Smooth muscle cell of the brain vasculature (primary cell): ENCODE measurements around the gene PRSS36.
"Not testable (repeated sequence)": the region's sequence is repeated elsewhere in the genome, so short reads cannot be mapped to it uniquely, and the experiment has no call there.

Experiments
- DNase-seq: peaks from one replicate; pipeline ENCODE4 v3.0.0-alpha.2; 2012; ENCODE audit warnings: low read depth, low spot score

Gene PRSS36

DNA sequence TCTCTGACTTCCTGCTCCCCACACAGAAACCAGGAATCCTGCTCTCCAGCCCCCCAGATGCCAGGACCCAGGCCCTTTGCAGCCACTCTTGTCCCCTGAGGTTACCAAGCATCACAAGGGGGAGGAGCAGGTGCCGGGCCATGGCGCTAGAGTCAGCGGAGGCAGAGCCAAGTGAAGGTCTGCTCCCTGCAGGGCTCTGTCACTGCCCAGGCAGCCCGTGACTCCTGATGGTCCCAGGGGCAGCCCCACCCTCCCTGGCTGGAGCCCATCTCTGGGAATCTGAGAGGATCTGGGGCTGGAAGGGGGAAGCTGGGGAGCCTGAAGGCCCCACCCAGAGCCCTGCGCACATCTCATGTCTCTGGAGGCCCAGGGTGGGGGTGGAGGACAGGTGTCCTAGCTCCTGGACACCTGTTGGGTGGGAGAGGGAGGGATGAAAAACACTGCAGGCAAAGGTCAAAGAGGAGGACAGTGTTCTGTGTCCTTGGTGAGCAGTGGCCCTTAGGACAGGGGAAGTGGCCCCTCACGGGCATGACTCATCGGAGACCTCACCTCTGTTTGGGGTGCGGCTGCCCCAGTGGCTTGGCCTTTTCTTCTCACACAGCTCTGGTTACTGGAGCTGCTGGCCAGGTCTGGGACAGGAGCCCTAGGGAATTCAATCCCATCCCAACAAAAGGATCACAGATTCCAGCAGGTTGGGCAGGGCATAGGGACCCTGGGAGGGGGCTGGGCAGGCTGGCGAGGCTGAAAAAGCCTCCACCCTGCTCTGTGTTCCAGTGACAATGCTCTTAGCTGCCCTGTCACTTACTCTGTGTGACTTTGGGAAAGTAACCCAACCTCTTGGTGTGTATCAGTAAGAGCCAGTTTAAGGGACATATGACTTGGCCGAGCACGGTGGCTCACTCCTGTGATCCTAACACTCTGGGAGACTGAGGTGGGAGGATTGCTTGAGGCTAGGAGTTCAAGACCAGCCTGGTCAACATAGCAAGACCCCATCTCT lies at the start of gene PRSS36:
PRSS36 (minus strand) TSS at position 173 of the 997 bp plus-strand sequence; CDS start at position 142, 31 bp downstream.
- DNase-seq: no peak

DNA sequence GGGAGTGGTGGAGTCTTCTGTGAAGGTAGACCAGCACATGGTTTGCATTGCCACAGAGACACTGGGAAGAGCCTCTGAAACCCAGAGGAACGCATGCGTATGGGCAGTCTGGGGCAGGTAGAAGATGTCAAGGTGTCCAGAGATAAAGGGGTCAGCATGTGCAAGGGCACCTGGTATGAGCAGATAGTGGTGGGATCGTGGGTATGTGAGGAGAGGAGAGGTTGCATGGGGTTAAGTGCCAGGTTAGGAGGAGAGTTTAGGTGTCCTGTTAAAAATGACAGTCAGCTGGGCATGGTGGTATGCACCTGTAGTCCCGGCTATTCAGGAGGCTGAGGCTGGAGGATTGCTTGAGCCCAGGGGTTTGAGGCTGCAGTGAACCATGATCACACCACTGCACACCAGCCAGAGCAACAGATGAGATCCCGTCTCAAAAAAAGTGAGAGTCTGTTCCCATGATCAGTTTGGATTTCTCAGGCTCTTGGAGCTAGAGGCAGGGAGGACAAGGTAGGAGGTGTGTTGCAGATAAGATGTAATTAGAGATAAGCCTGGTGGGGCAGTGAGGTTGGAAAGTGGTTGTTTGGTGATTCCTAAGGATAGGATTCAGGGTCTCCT lies 49.7 kb upstream of the PRSS36 start:
- no peak for DNase-seq

DNA sequence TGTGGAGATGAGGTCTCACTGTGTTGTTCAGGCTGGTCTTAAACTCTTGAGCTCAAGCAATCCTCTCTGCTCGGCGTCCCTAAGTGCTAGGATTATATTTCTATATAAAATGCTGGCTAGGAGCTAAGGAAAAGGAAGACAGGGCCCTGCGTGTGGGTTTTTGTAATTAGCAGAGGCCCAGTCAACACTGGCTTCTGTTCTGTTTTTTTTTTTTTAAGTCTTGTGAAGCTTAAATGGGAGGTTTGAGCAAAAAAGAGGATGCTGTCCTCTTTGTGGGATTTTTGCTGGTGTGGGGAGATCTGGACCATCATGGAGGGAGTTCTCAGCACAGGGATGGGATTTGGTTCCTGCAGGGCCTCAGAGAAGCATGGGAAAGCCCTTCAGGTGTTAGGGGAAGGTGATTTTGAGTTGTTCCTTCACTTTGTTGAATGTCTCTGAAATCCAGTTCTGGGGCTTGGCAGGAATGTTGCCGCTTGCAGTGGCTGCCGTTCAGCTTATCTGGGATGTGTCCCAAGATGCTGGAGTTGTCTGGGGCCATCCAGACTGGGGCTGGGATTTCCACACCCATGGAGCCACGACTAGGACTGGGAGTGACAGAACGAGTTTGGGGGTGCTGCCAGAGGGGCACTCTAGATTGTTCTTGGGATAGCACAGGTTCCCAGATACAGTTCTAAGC lies 48.5 kb upstream of the PRSS36 start:
- DNase-seq: no peak

DNA sequence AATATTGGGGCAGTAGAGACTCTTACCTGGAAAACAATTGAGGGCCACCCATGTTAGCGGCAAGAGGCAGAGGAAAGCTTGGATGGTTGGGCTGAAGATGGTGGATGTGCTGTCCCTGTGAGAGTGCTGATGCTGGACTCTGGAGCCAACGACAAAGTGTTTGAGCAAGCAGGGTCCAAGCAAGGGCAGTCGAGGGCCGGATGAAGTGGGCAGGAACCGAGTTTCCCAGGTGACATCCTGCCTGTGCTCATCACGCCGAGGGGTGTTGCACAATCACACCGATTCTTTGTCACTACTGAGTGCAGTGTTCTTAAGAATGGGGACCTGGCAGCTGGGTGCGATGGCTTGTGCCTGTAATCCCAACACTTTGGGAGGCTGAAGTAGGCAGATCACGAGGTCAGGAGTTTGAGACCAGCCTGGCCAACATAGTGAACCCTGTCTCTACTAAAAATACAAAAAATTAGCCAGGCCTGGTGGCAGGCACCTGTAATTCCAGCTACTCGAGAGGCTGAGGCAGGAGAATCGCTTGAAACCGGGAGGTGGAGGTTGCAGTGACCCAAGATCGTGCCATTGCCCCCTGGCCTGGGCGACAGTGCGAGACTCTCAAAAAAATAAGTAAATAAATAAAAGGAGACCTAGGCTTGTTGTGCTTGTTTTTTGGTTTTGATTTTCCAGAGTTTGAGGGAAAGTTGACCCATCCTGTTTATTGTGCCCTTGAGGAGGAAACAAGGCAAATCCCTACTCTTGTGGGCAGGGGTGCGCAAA lies 46.6 kb upstream of the PRSS36 start:
- DNase-seq: no peak

DNA sequence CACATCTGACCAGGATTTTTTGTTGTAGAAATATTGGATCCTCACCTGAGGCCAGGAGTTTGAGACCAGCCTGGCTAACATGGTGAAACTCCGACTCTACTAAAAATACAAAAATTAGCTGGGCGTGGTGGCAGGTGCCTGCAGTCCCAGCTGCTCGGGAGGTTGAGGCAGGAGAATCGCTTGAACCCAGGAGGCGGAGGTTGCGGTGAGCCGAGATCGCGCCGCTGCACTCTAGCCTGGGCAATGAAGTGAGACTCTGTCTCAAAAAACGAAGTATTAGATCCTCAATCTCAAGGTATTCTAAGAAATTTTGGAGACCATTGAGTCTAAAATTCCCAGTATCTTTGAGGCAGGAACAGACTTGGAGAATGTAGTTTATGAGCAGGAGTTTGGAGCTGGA lies 46.0 kb upstream of the PRSS36 start:
- DNase-seq: not testable (repeated sequence)

DNA sequence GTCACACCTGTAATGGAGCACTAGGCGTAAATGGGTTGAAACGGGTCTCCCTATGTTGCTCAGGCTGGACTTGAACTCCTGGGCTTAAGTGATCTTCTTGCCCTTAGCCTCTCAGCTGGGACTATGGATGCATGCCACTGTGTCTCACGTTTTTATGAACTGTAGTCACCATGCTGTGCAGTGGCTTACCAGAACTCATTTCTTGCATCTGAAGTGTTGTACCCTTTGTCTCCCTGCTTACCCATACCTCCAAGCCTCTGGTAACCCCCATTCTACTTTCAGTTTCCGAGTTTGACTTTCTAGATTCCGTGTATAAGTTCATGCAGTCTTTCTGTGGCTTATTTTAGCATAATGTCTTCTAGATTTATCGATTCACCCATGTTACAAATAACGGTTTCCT lies 45.0 kb upstream of the PRSS36 start:
- no peak for DNase-seq

DNA sequence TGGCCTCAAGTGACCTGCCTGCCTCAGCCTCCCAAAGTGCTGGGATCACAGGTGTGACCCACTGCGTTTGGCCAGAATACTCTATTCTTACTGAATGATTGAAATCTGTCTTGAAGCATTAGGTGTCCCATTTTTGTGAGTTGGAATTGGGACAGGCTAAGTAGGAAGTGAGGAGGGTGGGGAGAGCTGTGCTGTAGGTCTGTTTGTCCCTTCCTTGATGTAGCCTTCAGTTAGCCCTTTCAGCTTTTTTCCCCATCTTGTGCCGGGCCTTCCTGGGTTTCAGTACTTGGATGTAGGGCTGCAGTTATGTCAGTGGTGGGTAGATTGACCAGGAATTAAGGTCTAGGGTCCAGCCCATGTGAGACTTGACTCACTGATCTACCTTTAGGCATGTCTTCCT lies 44.0 kb upstream of the PRSS36 start:
- no peak for DNase-seq

DNA sequence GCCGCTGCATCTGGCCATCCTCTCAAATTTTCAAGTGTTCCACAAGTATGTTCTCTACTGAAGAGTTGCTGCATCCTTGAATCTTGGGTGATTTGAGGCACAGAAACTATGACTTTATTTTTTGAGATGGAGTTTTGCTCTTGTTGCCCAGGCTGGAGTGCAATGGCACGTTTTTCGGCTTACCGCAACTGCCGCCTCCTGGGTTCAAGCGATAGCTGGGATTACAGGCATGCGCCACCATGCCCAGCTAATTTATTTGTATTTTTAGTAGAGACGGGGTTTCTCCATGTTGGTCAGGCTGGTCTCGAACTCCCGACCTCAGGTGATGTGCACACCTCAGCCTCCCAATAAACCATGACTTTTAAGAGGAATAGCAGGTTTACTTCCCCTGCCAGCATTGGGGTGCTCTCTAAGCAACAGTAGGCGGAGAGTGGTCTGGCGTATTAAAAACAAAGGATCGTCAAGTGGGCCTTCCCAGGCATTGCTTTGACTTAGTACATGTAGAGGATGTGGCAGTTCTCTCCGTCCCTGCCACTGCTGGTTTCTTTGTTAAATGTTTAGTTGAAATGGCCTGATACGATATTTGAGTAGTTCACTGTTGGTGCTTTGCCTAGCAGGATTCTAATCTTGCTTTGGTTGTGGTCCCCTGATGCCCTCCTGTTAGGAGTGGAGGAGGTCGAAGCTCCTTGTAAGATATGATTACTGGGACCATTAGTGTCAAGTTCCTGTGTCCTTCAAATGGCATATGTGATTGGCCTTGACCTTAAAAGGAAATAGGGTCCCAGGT lies 43.2 kb upstream of the PRSS36 start:
- DNase-seq: no peak

DNA sequence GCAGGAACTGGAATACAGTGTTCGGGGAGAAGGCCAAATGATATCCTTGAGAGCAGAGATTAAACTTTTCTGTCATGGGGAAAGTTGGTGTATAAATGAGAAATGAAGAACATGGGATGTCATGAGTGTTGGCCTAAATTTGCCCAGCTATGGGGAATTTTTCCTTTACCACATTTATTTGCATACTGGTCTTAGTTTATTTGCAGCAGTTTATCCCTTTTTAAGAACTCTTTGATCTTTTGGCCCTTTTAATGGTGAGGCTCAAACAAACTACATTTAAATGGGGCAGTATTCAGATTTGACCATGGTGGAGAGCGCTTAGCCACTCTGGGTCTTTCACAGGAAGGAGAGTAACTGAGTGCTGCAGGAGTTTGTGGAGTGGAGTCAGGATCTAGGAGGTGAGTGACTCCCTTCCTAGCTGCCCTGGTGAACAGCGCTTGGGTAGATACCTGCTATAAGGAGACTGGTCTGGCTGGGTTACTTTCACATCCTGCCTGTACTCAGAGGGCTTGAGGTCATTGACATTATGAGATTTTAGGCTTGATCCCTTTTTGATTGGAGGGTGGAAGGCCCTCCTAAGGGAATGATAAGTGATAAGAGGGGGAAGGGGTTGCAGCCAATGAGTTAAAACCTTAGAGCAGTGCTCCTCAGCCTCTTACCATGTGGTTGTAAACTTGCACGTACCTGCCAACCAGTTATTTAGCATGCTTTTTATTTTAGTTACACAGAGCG lies 42.0 kb upstream of the PRSS36 start:
- no peak for DNase-seq

DNA sequence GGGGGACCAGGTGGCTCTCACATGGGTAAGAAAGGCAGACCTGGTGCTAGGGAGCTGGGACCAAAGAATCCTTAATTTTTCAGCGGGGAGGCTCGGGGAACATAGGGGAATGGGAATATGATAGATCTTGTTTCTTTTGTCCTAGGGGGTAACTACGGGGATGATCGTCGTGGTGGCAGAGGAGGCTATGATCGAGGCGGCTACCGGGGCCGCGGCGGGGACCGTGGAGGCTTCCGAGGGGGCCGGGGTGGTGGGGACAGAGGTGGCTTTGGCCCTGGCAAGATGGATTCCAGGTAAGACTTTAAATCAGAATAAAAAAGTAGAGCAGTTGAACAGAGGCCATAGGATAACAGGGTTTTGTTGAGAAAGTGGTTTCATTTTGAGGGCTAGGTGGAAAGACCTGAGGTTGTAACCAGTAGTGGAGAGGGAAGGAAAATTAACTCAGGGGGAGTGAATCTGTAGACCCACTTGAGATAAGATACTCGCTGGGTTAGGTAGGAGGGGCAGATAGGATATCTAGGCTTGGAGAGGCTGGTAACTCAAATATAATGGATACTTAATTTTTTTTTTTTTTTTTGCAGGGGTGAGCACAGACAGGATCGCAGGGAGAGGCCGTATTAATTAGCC lies 41.1 kb upstream of the PRSS36 start:
- DNase-seq: no peak

DNA sequence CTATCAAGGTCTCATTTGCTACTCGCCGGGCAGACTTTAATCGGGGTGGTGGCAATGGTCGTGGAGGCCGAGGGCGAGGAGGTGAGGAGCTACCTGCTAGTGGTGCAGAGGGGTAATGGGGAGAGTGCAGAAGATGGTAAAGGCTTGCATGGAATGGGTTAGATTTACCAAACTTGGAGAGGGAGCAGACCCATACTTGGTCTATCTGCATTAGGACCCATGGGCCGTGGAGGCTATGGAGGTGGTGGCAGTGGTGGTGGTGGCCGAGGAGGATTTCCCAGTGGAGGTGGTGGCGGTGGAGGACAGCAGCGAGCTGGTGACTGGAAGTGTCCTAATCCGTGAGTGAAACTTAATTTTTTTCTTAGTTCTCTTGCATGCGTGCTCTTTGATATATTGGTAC lies 40.2 kb upstream of the PRSS36 start:
- DNase-seq: no peak

DNA sequence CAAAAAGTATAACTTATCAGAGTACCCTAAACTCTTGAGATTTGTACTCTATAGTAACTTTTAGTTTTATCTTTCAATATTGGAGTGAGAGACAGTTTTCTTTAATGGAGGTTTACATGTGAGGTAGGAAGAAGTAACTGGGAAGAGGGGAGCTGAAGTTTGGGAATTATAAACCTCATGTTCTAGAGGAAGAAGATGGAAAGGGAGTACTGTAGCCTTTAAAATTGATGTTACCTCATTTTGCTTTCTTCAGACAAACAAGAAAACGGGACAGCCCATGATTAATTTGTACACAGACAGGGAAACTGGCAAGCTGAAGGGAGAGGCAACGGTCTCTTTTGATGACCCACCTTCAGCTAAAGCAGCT lies 39.5 kb upstream of the PRSS36 start:
- DNase-seq: no peak

DNA sequence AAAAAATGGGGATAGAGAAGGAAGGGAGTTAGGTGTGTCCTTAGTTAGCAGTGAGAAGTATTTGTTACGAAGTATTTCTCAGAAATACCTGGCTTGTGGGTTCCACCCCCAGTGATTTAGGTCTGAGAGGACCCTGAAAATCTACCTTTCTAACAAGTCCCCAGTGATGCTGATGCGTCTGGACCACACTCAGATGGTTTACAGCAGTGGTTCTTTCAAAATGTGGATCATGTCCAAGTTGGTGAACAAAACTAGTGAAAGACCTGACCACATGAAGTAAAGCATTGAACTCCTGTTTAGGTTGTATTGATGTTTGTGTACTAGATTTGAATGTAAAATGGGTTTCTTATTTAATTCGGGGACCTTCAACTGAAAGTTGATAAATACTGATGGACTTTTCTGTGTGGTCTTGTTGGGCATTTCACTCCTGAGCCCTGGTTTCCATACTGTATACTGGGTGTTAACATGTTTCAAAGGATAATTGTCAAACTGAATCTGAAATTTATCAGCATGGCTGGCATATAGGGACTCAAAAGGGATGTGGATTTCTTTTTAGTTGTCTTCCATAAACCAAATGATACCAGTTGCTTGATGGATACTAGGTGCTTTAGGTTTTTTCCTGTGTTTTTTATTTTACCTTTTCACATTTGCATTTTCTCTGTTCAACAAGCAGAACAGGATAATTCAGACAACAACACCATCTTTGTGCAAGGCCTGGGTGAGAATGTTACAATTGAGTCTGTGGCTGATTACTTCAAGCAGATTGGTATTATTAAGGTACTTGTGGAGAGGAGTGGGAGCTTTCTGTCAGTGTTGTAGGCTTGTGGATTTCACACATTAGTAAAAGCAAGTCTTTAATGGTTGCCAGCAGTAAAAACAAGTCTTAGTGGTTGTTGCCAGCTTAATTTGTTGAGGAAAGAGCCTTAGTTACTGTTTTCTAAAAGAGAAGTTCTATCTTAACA lies 38.9 kb upstream of the PRSS36 start:
- DNase-seq: no peak

DNA sequence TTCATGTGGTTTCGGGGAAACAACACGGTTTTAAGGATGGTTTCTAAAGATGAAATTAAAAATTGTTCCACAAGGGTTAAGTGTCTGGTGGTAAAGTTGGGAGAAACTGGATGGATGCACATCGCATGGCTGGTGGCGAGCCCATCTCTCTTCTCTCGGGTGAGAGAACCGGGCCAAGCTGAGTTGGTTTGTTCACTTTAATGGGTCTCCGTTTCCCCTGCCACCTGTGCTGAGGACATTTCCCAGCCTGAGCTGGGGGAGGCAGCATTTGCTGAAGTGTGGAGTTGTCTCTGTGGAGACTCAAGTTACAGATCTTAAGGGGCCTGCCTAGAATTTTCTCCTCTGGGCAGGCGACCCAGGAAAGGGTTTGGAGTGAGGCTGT lies 37.9 kb upstream of the PRSS36 start:
- DNase-seq: no peak

DNA sequence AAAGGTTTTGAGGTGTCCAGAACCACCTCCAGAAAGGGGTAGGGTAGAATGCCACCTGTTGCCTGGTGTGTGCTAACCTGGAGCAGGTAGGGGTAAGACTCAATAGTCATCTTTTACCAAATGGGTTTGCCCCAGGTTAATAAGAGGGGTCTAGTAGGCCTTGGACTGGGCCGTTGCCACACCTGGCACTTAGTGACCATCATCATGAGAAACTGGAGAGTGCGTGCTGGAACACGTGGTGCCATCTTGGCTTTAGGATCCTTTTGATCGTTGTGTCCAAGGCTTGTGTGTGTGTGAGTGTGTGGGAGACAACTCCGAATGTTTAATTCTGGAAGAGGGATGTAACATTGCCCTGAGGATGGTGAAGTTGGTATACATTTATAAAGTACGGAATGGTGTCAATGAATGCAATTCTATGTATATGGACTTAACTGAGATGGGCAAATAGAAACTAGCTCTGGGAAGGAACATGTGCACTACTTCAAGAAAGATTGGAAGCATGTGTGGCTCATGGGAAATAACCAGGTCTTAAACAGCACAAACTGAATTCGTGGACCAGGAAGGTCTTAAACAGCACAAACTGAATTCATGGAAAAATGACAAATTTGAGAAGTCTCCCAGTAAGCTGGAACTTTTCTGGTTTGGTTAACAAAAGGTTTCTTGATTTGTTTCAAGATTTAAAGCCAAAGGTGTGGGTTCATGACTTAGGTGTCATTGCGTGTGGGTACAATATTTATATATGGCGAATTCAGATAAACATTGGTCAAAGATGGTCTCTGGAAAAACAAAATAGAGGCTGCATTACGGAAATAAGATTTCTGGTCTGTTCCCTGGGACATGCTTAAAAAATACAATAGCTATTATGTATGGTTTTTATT lies 37.3 kb upstream of the PRSS36 start:
- DNase-seq: no peak

DNA sequence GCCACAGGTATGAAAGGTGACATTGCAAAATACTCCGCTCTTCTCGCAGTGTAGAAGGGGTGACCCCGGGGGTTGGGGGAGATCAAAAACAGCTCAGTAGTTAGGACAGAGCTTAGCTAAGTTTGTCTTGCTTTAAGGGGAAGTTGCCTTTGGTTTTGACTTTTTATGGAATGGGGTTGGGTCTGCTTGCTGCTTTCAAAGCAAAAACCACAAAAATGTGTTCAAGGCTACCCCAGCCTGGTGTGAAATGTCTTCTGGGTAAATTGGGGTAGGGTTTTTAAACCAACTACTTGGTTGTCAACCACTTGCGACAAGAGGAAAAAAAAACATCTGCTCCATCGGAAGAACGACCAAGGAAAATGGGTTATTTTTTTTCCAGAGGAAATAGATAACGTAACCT lies 36.3 kb upstream of the PRSS36 start:
- DNase-seq: no peak

DNA sequence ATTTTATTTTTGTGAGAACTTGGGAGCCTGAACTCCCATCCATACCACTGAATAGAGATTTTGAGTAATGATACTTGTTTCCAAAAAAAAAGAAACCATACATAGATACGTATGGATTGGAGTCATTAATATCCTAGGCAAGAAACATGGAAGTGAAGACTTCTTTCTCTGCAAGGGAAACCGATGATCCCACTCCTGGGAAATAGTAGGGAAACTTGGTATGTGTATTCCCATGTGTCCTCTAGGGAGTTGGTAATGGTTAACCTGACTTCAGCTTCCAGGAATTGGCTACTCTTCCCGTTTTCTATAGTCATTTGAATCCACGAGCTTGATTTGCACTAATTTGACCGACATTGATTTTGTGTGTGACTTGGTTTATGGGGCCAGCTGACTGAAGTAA lies 35.5 kb upstream of the PRSS36 start:
- DNase-seq: no peak

DNA sequence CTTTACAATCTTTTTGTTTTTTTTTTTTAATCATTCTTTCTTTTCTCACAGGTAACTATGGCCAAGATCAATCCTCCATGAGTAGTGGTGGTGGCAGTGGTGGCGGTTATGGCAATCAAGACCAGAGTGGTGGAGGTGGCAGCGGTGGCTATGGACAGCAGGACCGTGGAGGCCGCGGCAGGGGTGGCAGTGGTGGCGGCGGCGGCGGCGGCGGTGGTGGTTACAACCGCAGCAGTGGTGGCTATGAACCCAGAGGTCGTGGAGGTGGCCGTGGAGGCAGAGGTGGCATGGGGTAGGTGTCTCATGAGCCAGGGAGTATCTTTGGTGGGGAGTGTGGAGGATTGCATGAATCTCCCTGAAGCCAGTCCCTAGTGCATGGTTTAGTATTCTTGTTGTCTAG lies 35.0 kb upstream of the PRSS36 start:
- DNase-seq: no peak
